Dendritic cell treated with granulocyte-macrophage colony-stimulating factor and Interleukin-4, amounts not matched to agents 40 ng/mL and 50 ng/mL, for 4 days (primary cell): ENCODE data around the gene SMNDC1.

Experiments used
- H3K27ac Mint-ChIP-seq: one replicate; pipeline ENCODE4 v1.8.0; 2022; ENCODE audit warnings: mild to moderate bottlenecking, mixed read lengths
- H3K27me3 Mint-ChIP-seq: one replicate; pipeline ENCODE4 v1.8.0; 2022; ENCODE audit warnings: mild to moderate bottlenecking, mixed read lengths
- H3K36me3 Mint-ChIP-seq: one replicate; pipeline ENCODE4 v1.8.0; 2022; ENCODE audit warnings: low read depth, mixed read lengths
- H3K4me1 Mint-ChIP-seq: one replicate; pipeline ENCODE4 v1.8.0; 2022; ENCODE audit warnings: low read depth, mixed read lengths
- H3K4me3 Mint-ChIP-seq: one replicate; pipeline ENCODE4 v1.8.0; 2022; ENCODE audit warnings: mild to moderate bottlenecking, moderate library complexity, mixed read lengths
- H3K9me3 Mint-ChIP-seq: one replicate; pipeline ENCODE4 v1.8.0; 2022; ENCODE audit warnings: mixed read lengths
- intact Hi-C: fragments of 100-400 bp; cut with micrococcal nuclease; formaldehyde crosslinking; loops from one replicate; pipeline ENCODE4 v1.15.0; 2022

The SMNDC1 gene

GRCh38 chr10:110304780-110305421 lies at the start of gene SMNDC1:
TSS of gene SMNDC1 (minus strand) at chr10:110304920. CDS start at chr10:110303587, 1,333 bp downstream.
- Mint-ChIP-seq H3K36me3 (peaks cover 48% of the 10 kb centered on the region), H3K27me3 (no peaks in the 10 kb centered on the region), H3K27ac (peak within 1 kb of the TSS; percentile 81), H3K9me3 (no peaks in the 10 kb centered on the region), H3K4me1 (peaks cover 32% of the 10 kb centered on the region), H3K4me3 (peak within 1 kb of the TSS; percentile 80)
- intact Hi-C loops: loop anchor here (2.0 to 10.0 kb wide), 4 partner anchors 78 to 610 kb away; partner anchors contain the start of genes BBIP1 and SHOC2

- Mint-ChIP-seq H3K36me3 (no peaks in the 10 kb centered on the region), H3K27ac (no peak overlapping the region), H3K4me1 (peaks cover 19% of the 10 kb centered on the region), H3K9me3 (no peaks in the 10 kb centered on the region), H3K4me3 (no peak overlapping the region), H3K27me3 (peaks cover 53% of the 10 kb centered on the region)
- intact Hi-C loops: loop anchor here (1.0 to 10.0 kb wide), 3 partner anchors 60 to 193 kb away; partner anchors contain the start of gene DUSP5
These were observed 49.6 kb upstream of the SMNDC1 start for GRCh38 chr10:110354322-110354766.

- H3K4me3 Mint-ChIP-seq: no peak overlapping the region
- H3K4me1 Mint-ChIP-seq: peaks cover 28% of the 10 kb centered on the region
- H3K27ac Mint-ChIP-seq: no peak overlapping the region
- peaks cover 51% of the 10 kb centered on the region for H3K27me3 Mint-ChIP-seq
- no peaks in the 10 kb centered on the region for H3K9me3 Mint-ChIP-seq
- intact Hi-C loops: loop anchor here (1.0 to 10.0 kb wide), 3 partner anchors 61 to 194 kb away; partner anchors contain the start of gene DUSP5
- H3K36me3 Mint-ChIP-seq: no peaks in the 10 kb centered on the region
These were observed 48.8 kb upstream of the SMNDC1 start for GRCh38 chr10:110353244-110354119.

- intact Hi-C loops: loop anchor here (10.0 kb wide), 1 partner anchor 62 kb away; no protein-coding TSS in a partner anchor
- Mint-ChIP-seq H3K4me1 (peaks cover 34% of the 10 kb centered on the region), H3K9me3 (no peaks in the 10 kb centered on the region), H3K4me3 (no peak overlapping the region), H3K27me3 (peaks cover 45% of the 10 kb centered on the region), H3K36me3 (no peaks in the 10 kb centered on the region), H3K27ac (no peak overlapping the region)
These were observed 48.2 kb upstream of the SMNDC1 start for GRCh38 chr10:110352930-110353243.

GRCh38 chr10:110350812-110351211 lies 46.1 kb upstream of the SMNDC1 start:
- intact Hi-C loops: loop anchor here (10.0 kb wide), 1 partner anchor 64 kb away; no protein-coding TSS in a partner anchor
- Mint-ChIP-seq H3K27ac (no peak overlapping the region), H3K4me1 (peaks cover 31% of the 10 kb centered on the region), H3K27me3 (peaks cover 29% of the 10 kb centered on the region), H3K9me3 (no peaks in the 10 kb centered on the region), H3K36me3 (no peaks in the 10 kb centered on the region), H3K4me3 (no peak overlapping the region)

- intact Hi-C loops: loop anchor here (10.0 kb wide), 1 partner anchor 65 kb away; no protein-coding TSS in a partner anchor
- H3K4me3 Mint-ChIP-seq: no peak overlapping the region
- peaks cover 27% of the 10 kb centered on the region for H3K27me3 Mint-ChIP-seq
- peaks cover 35% of the 10 kb centered on the region for H3K4me1 Mint-ChIP-seq
- H3K36me3 Mint-ChIP-seq: no peaks in the 10 kb centered on the region
- H3K9me3 Mint-ChIP-seq: no peaks in the 10 kb centered on the region
- H3K27ac Mint-ChIP-seq: no peak overlapping the region
These were observed 45.1 kb upstream of the SMNDC1 start for GRCh38 chr10:110349831-110350230.

- Mint-ChIP-seq H3K36me3 (no peaks in the 10 kb centered on the region), H3K27me3 (peaks cover 26% of the 10 kb centered on the region), H3K9me3 (no peaks in the 10 kb centered on the region), H3K4me1 (peaks cover 39% of the 10 kb centered on the region), H3K4me3 (no peak overlapping the region), H3K27ac (no peak overlapping the region)
- intact Hi-C loops: no loop called here
These were observed 44.7 kb upstream of the SMNDC1 start for GRCh38 chr10:110349386-110349785.

GRCh38 chr10:110348336-110348735 lies 43.6 kb upstream of the SMNDC1 start:
- Mint-ChIP-seq H3K27ac (no peak overlapping the region), H3K9me3 (no peaks in the 10 kb centered on the region), H3K36me3 (no peaks in the 10 kb centered on the region), H3K4me1 (peaks cover 36% of the 10 kb centered on the region), H3K4me3 (no peak overlapping the region), H3K27me3 (peaks cover 23% of the 10 kb centered on the region)
- intact Hi-C loops: no loop called here

GRCh38 chr10:110346914-110347313 lies 42.2 kb upstream of the SMNDC1 start:
- H3K27me3 Mint-ChIP-seq: peaks cover 16% of the 10 kb centered on the region

GRCh38 chr10:110345286-110345685 lies 40.6 kb upstream of the SMNDC1 start:
- Mint-ChIP-seq H3K4me1 (peaks cover 36% of the 10 kb centered on the region), H3K36me3 (no peaks in the 10 kb centered on the region), H3K27ac (no peak overlapping the region), H3K27me3 (peaks cover 8% of the 10 kb centered on the region), H3K9me3 (no peaks in the 10 kb centered on the region), H3K4me3 (no peak overlapping the region)
- intact Hi-C loops: no loop called here

More at GRCh38 chr10:110346914-110347313, 42.2 kb upstream of the SMNDC1 start:
- H3K4me3 Mint-ChIP-seq: no peak overlapping the region
- no peaks in the 10 kb centered on the region for H3K36me3 Mint-ChIP-seq
- no peaks in the 10 kb centered on the region for H3K9me3 Mint-ChIP-seq
- intact Hi-C loops: no loop called here
- H3K4me1 Mint-ChIP-seq: peaks cover 36% of the 10 kb centered on the region
- no peak overlapping the region for H3K27ac Mint-ChIP-seq

GRCh38 chr10:110344622-110345021 lies 39.9 kb upstream of the SMNDC1 start:
- Mint-ChIP-seq H3K27me3 (peaks cover 4% of the 10 kb centered on the region), H3K27ac (no peak overlapping the region), H3K4me3 (no peak overlapping the region), H3K9me3 (no peaks in the 10 kb centered on the region), H3K36me3 (no peaks in the 10 kb centered on the region), H3K4me1 (peaks cover 36% of the 10 kb centered on the region)
- intact Hi-C loops: no loop called here

GRCh38 chr10:110343947-110344346 lies 39.2 kb upstream of the SMNDC1 start:
- Mint-ChIP-seq H3K9me3 (no peaks in the 10 kb centered on the region), H3K27me3 (peaks cover 2% of the 10 kb centered on the region), H3K4me3 (no peak overlapping the region), H3K4me1 (peaks cover 29% of the 10 kb centered on the region), H3K36me3 (no peaks in the 10 kb centered on the region), H3K27ac (no peak overlapping the region)
- intact Hi-C loops: no loop called here

- no peak overlapping the region for H3K27ac Mint-ChIP-seq
- H3K4me3 Mint-ChIP-seq: no peak overlapping the region
- H3K27me3 Mint-ChIP-seq: peaks cover 4% of the 10 kb centered on the region
- intact Hi-C loops: no loop called here
- H3K36me3 Mint-ChIP-seq: no peaks in the 10 kb centered on the region
- no peaks in the 10 kb centered on the region for H3K9me3 Mint-ChIP-seq
- peaks cover 12% of the 10 kb centered on the region for H3K4me1 Mint-ChIP-seq
These were observed 36.1 kb upstream of the SMNDC1 start for GRCh38 chr10:110340816-110341215.

GRCh38 chr10:110340122-110340521 lies 35.4 kb upstream of the SMNDC1 start:
- Mint-ChIP-seq H3K4me1 (peaks cover 10% of the 10 kb centered on the region), H3K4me3 (no peak overlapping the region), H3K9me3 (no peaks in the 10 kb centered on the region), H3K36me3 (no peaks in the 10 kb centered on the region), H3K27ac (no peak overlapping the region), H3K27me3 (peaks cover 4% of the 10 kb centered on the region)
- intact Hi-C loops: no loop called here
